22Rv1 (cell line): ENCODE measurements around the gene GPR4.

Experiments used
- H3K27ac ChIP-seq: fragments of 450-650 bp; 2 replicates; pipeline ENCODE4 v1.5.1; 2017
- ZFX ChIP-seq: fragments of 450-650 bp; IDR thresholded peaks from 2 replicates; pipeline ENCODE4 v1.6.1; 2017; ENCODE audit warnings: antibody characterized with exemption, borderline replicate concordance
- TF ChIP-seq, protein P1 (sequence below): fragments of 450-650 bp; IDR thresholded peaks from 2 replicates; pipeline ENCODE4 v1.5.1; 2017; ENCODE audit warnings: mild to moderate bottlenecking

Gene GPR4

DNA sequence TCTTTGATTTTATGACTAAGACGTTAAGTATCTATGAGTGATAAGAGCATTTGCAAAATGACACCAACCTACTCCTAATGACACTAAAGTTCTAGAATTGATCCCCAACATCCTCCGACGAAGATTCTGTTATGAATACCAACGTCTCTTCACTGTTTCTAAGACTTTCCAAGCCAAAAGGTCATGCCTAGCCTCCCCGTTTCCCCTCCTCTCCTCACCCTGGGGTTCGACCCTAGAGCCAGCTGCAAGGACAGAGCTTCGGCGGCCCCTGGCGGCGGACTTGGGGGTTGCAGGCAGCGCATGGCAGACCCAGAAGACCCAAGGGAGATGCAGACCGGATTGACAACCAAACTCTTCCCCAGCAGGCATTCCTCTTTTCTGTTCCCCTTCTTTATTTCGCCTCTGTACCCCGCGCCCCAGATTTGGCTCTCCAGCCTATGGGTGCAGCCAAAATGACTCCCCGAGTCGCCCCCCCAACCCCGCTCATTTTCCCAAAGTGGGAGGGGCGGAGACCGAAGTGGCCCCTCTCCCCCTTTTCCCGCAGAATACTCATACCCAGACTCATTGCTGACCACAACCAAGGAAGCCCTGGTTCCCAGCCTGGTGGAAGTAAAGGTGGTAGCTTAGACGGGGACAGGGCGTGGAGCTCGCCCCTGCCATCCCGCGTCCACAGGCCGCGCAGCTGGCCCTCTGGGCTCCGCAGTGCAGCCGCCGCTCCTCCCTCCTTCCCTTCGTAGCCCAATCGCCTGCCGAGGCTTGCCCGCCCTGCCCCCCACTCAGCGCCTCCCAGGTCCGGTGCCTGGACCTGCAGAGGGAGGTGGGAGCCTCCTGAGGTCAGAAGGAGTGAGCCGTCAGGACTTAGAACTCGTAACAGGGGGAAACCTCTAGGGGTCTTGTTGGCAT, 41.3 kb upstream of the GPR4 start:
- TF ChIP-seq ZFX, result no peak
- TF ChIP-seq, protein P1, sequence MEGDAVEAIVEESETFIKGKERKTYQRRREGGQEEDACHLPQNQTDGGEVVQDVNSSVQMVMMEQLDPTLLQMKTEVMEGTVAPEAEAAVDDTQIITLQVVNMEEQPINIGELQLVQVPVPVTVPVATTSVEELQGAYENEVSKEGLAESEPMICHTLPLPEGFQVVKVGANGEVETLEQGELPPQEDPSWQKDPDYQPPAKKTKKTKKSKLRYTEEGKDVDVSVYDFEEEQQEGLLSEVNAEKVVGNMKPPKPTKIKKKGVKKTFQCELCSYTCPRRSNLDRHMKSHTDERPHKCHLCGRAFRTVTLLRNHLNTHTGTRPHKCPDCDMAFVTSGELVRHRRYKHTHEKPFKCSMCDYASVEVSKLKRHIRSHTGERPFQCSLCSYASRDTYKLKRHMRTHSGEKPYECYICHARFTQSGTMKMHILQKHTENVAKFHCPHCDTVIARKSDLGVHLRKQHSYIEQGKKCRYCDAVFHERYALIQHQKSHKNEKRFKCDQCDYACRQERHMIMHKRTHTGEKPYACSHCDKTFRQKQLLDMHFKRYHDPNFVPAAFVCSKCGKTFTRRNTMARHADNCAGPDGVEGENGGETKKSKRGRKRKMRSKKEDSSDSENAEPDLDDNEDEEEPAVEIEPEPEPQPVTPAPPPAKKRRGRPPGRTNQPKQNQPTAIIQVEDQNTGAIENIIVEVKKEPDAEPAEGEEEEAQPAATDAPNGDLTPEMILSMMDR, result peak; percentile 96
- peak overlapping the region; percentile 92 for H3K27ac ChIP-seq

DNA sequence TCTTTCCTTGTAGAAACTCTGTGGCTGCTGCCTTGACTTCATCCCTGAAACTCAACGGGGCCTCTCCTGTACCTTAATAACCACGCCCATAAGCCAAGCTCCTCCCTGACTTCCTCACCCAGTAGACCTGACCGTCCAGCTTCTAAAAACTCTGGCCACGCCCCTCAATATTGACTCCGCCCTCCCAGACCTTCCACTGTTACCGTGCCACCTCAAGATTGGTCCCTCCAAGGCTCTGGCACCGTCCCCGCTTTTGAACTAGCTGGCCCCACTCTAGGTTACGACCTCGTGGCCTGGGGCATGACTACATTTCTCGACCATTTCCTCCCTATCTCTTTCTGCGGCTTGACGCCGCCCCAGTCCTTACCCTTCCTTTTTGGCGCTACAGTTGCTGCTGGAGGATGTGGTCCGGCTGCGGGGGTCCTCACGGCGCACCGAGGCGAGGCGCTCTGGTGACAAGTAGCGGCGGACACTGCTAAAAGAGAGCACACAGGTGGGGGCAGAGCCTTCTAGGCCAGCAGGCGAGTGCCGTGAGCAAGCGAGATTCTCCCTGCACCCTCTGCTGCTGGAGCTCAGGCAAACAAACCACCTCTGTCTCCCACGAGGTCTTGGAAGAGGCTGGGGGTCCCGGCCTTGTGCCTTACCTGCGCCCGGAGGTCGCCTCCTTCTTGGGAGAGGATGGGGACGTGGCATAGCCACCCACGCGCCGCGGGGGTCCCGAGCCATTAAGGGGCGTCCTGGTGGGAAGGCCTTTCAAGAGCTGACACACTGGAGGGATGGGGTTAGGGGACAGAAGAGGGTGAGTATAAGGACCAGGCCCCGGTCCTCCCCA, 39.5 kb upstream of the GPR4 start:
- peak overlapping the region; percentile 92 for H3K27ac ChIP-seq
- TF ChIP-seq, protein P1, result no peak
- TF ChIP-seq ZFX, result no peak

DNA sequence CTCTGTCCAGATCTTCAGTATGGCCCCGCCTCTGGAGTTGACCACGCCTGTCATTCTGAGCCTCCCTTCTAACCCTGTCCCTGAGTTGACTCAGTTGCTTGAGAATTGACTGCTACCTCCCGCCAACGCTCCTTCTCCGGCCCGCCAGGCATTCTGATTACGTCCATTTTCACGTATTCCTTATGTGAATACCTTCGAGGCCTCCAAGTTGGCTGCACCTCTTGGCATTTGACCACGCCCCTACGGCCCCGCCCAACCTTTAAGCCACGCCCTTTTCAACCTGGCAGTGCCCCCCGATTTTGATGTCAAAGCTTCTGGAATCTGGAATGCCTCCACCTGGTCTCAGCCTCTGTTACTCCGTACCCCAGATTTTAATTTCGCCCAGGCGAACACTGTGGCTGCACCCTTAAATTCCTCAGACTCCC, 38.8 kb upstream of the GPR4 start:
- peak overlapping the region; percentile 92 for H3K27ac ChIP-seq
- TF ChIP-seq, protein P1, result no peak
- no peak for TF ChIP-seq ZFX

DNA sequence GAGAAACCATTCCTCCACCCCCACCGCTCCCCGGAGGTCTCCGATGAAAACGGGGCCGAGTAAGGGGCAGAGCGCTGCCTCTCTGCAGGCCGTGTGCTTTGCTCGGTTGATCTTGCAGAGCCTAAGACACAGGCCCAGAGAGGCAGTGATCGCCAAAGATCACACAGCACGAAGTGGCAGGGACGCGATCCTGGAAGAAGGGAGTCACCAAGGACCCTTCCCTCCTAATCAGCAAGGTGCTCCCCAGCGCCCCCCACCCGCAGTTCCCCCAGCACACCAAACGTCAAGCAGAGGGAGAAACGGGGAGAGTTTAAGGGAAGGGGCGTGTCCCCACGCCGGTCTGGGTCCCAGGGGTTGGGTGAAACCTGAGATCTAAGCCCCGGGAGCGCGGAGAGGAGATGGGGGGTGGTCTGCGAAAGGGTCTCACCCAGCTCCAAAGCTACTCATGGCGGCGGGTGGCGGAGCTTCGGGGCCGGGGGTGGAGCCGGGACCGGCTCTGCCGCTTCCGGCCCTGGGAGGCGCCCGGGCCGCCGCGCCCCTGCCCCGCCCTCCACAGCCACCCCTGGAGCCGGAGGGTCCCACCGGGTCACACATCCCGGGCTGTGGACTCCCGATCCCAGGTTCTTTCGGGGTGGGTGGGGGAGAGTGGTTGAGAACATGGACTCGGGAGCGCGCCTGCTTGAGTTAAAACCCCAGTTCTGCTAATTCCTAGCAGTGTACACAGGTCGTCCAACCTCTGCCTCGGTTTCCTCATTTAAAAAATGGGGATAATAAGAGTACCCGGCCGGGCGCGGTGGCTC, 37.1 kb upstream of the GPR4 start, which contains the start of gene EML2:
EML2 (minus strand) TSS at position 468 of the 800 bp plus-strand sequence; CDS start at position 447, 21 bp downstream.
- TF ChIP-seq, protein P1, result peak; percentile 40; the same call in 1 of the 2 replicates
- no peak for TF ChIP-seq ZFX
- peak within 1 kb of the TSS; percentile 92 for H3K27ac ChIP-seq

DNA sequence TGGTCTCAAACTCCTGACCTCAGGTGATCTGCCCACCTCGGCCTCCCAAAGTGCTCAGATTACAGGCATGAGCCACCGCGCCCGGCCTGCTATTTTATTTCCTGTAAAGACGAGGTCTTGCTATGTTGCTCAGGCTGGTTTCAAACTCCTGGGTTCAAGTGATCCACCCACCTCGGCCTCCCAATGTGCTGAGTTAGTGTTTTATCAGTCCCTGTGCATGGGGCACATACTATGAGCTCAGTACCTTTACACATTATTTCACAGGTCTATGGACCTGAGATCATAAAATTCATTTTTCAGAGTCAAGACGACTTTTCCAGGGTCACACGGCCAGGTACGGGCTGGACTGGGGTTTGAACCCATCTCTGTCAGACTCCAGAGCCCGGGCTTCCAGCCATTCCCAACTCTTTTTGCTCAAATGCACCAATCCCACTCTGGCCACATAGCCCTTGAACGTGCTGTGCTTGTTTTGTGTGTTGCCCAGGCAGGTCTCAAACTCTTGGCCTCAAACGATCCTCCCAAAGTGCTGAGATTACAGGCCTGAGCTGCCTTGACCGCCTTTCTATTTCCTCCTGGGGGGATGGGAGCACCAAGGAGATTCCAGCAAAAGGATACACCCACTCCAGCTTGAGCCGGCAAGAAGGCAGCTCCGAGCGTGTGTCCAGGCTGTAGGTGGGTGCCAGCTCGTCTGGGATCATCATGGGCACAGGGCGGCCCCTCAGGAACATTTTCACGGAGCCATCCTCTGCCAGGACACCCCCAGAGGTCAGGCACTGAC, 36.1 kb upstream of the GPR4 start:
- no peak for TF ChIP-seq ZFX
- TF ChIP-seq, protein P1, result no peak
- peak overlapping the region; percentile 92 for H3K27ac ChIP-seq

DNA sequence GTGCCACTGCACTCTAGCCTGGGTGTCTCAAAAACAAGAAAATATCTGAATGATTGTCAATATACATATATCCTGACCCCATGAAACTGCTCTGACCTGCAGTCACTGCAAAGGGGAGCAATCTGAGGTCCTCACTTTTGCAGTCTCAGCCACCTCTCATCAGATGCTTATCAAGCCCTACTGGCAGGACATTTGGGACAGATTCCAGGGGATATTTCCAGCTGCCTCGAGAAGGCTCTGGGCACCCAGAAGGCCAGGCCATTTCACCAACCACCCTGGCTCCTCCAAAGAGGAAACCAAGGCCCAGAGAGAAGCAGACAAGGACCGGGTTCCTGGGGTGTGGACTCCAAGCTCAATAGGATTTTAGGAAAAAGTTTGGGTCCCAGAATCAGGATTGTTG, 34.9 kb upstream of the GPR4 start:
- H3K27ac ChIP-seq, result peak overlapping the region; percentile 26; the same call in 1 of the 2 replicates
- TF ChIP-seq, protein P1, result no peak
- TF ChIP-seq ZFX, result no peak
